Mucosa of descending colon (tissue), 3 donors: Measurements from ENCODE around the gene FXN. TPM values are rescaled to one million over a fixed set of nuclear protein-coding genes. Genes with fewer than 3 reads are reported as not detected.
"Not testable (repeated sequence)": the region's sequence is repeated elsewhere in the genome, so short reads cannot be mapped to it uniquely, and the experiment has no call there.

Experiments used
- ATAC-seq: fragments of 200-7000 bp; cut with Tn5 transposase; one replicate; pipeline ENCODE4 v1.9.1; 2020; ENCODE audit warnings: mild to moderate bottlenecking, moderate library complexity
- DNase-seq, 3 donors: peaks; one replicate each; pipeline ENCODE4 v3.0.0-alpha.2; 2020
- H3K36me3 ChIP-seq: fragments of 200-600 bp; one replicate; pipeline ENCODE4 v1.8.0; 2021; ENCODE audit warnings: low read depth, mild to moderate bottlenecking
- H3K4me1 ChIP-seq: fragments of 200-600 bp; one replicate; pipeline ENCODE4 v1.8.0; 2021; ENCODE audit warnings: low read depth, mild to moderate bottlenecking
- H3K4me3 ChIP-seq: fragments of 200-600 bp; one replicate; pipeline ENCODE4 v1.8.0; 2021; ENCODE audit warnings: mild to moderate bottlenecking
- H3K9me3 ChIP-seq: fragments of 200-600 bp; one replicate; pipeline ENCODE4 v1.8.0; 2021; ENCODE audit warnings: mild to moderate bottlenecking
- CTCF ChIP-seq: fragments of 200-600 bp; IDR thresholded peaks from one replicate; pipeline ENCODE4 v1.8.0; 2022; ENCODE audit warnings: antibody characterized with exemption, mild to moderate bottlenecking
- intact Hi-C, 2 donors: fragments of 100-400 bp; cut with DNase I in 1 of 2; cut with micrococcal nuclease in 1 of 2; formaldehyde crosslinking; loops; one replicate each; pipeline versions ENCODE4 v1.11.0 to v1.11.1; 2022; cut with DNase I, micrococcal nuclease
- total RNA-seq, 3 donors: library from RNA; stranded (reverse); fragmentation: NEBNext Ultra II Directional in 2 of 3; extraction: Animal tissue kit (Norgen Biotek cat#: 25700) in 2 of 3; gene quantifications; one replicate each; pipeline versions ENCODE4 v1.2.1 to v1.2.4, GENCODE V29; 2021 to 2023
- donor health status: DM: no; HTN: no; CAD: no; lungs with moderate emphysema.
- donor health status: DM: no; HTN: no; CAD: no.
- donor health status: DM: no; HTN: yes; CAD: no.

Gene FXN
- total RNA-seq, 3 donors from 2014 or later = 9.3 to 11.0 (median 10.2) TPM

- DNase-seq (no peak), ATAC-seq (no peak)
- Histone ChIP-seq H3K9me3 (no peaks in the 10 kb centered on the region), H3K4me1 (no peaks in the 10 kb centered on the region), H3K36me3 (no peaks in the 10 kb centered on the region), H3K4me3 (no peak overlapping the region)
- TF ChIP-seq CTCF = no peak
- intact Hi-C loops = no loop called here
Observed at GRCh38 chr9:69046723-69047122, 11.2 kb downstream of the FXN start.

GRCh38 chr9:69047371-69047770 lies 11.8 kb downstream of the FXN start:
- no peaks in the 10 kb centered on the region for H3K9me3 ChIP-seq
- TF ChIP-seq CTCF = no peak
- no peak overlapping the region for H3K4me3 ChIP-seq
- DNase-seq (no peak), ATAC-seq (no peak)
- H3K4me1 ChIP-seq = no peaks in the 10 kb centered on the region
- no peaks in the 10 kb centered on the region for H3K36me3 ChIP-seq
- intact Hi-C loops = no loop called here

GRCh38 chr9:69049094-69049493 lies 13.5 kb downstream of the FXN start:
- Histone ChIP-seq H3K4me1 (no peaks in the 10 kb centered on the region), H3K36me3 (no peaks in the 10 kb centered on the region), H3K4me3 (no peak overlapping the region), H3K9me3 (no peaks in the 10 kb centered on the region)
- TF ChIP-seq CTCF = no peak
- intact Hi-C loops = no loop called here
- ATAC-seq (no peak), DNase-seq (no peak)

- ATAC-seq, intact Hi-C loops, H3K36me3 ChIP-seq, DNase-seq, H3K4me1 ChIP-seq, H3K9me3 ChIP-seq, H3K4me3 ChIP-seq: not testable (repeated sequence)
Observed at GRCh38 chr9:69050936-69051335, 15.4 kb downstream of the FXN start.

GRCh38 chr9:69054989-69055388 lies 19.4 kb downstream of the FXN start:
- ATAC-seq (no peak), DNase-seq (no peak)
- Histone ChIP-seq H3K4me3 (no peak overlapping the region), H3K4me1 (no peaks in the 10 kb centered on the region), H3K36me3 (no peaks in the 10 kb centered on the region), H3K9me3 (no peaks in the 10 kb centered on the region)
- TF ChIP-seq CTCF = no peak
- intact Hi-C loops = loop anchor here (2.0 to 5.0 kb wide), 3 partner anchors 52 to 138 kb away; no protein-coding TSS in a partner anchor

- TF ChIP-seq CTCF = no peak
Observed at GRCh38 chr9:69056191-69056815, 20.8 kb downstream of the FXN start.

More at GRCh38 chr9:69056191-69056815, 20.8 kb downstream of the FXN start:
- Histone ChIP-seq H3K4me1 (no peaks in the 10 kb centered on the region), H3K9me3 (no peaks in the 10 kb centered on the region), H3K4me3 (no peak overlapping the region), H3K36me3 (no peaks in the 10 kb centered on the region)
- no peak for ATAC-seq
- intact Hi-C loops = loop anchor here in 1 of 2 donors (5.0 kb wide), 2 partner anchors 51 to 136 kb away; no protein-coding TSS in a partner anchor
- DNase-seq = no peak
